ENCODE results near the gene MACROD2.

The MACROD2 gene

DNA sequence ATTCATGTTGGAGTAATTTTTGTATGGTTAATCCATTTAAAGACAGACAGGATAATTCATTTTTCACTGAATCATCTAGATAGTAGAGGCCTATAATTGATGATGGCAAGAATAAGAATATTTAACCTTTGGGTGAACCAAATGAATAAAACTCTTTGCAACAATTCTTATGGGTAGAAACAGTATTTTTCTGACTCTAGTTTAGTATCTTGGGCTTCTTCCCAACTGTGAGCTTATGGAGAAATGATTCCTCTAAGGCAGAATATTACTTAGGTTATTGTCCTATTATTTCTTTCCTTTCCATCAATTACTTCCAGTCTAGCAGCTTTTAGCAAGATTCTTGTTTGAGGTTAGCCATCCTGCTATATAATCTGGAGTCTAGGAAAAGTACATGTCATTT lies 1077.0 kb downstream of the MACROD2 start:
- no peak overlapping the region for H3K9ac ChIP-seq (ENCODE audit: low read length)
- no peak overlapping the region for H3K4me2 ChIP-seq (ENCODE audit: low read depth, low read length, poor library complexity, severe bottlenecking)
- H4K20me1 ChIP-seq (ENCODE audit: low read depth, low read length) = no peaks in the 10 kb centered on the region
- no peak overlapping the region for H3K27ac ChIP-seq (ENCODE audit: low read depth, low read length)
- H3K9me2 ChIP-seq (replicated peaks; ENCODE audit: insufficient read depth, low read length) = no peaks in the 10 kb centered on the region
- no peaks in the 10 kb centered on the region for H3K27me3 ChIP-seq (ENCODE audit: low read length)
- TF ChIP-seq EZH2phosphoT487 (conservative IDR thresholded peaks at IDR 0.05; ENCODE audit: low read length) (no peak), CTCF (IDR thresholded peaks at IDR 0.05; ENCODE audit: insufficient read depth, low read length, poor library complexity, severe bottlenecking) (no peak)
- no peak overlapping the region for H2AFZ ChIP-seq (ENCODE audit: low read depth, low read length, severe bottlenecking)
- H3K79me2 ChIP-seq (ENCODE audit: insufficient read depth, low read length) = no peaks in the 10 kb centered on the region
- no peaks in the 10 kb centered on the region for H3K9me3 ChIP-seq (ENCODE audit: insufficient read depth, low read length)
- H3F3A ChIP-seq (ENCODE audit: insufficient read depth) = no peaks in the 10 kb centered on the region
- no peak overlapping the region for H3K4me3 ChIP-seq (ENCODE audit: insufficient read depth, low read length, poor library complexity, severe bottlenecking)
- no peaks in the 10 kb centered on the region for H3K36me3 ChIP-seq (ENCODE audit: low read length)

DNA sequence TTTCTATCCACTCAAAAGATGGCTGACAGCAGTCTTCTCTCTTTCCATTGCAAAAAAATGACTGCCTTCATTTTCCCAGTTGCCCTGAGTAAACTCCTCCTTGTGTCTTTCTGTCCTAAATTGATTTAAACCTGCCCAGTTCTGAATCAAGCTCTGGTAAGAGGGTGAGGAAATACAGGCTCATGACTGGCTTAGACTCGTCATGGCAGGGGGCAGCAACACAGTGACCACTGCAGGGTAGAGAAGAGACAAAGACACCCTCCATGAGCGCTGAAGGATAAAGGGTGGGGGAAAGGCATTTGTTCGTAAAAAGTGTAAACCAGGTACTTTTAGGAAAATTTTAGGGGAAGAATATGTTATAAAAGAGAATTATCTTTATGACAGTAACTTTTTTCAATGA lies 1080.3 kb downstream of the MACROD2 start:
- no peaks in the 10 kb centered on the region for H3K36me3 ChIP-seq (ENCODE audit: low read length)
- H3F3A ChIP-seq (ENCODE audit: insufficient read depth) = no peaks in the 10 kb centered on the region
- no peaks in the 10 kb centered on the region for H3K9me2 ChIP-seq (replicated peaks; ENCODE audit: insufficient read depth, low read length)
- H3K27ac ChIP-seq (ENCODE audit: low read depth, low read length) = no peak overlapping the region
- no peaks in the 10 kb centered on the region for H3K9me3 ChIP-seq (ENCODE audit: insufficient read depth, low read length)
- TF ChIP-seq CTCF (IDR thresholded peaks at IDR 0.05; ENCODE audit: insufficient read depth, low read length, poor library complexity, severe bottlenecking) = no peak
- no peak for TF ChIP-seq EZH2phosphoT487 (conservative IDR thresholded peaks at IDR 0.05; ENCODE audit: low read length)
- H3K4me3 ChIP-seq (ENCODE audit: insufficient read depth, low read length, poor library complexity, severe bottlenecking) = no peak overlapping the region
- no peak overlapping the region for H3K4me2 ChIP-seq (ENCODE audit: low read depth, low read length, poor library complexity, severe bottlenecking)
- no peak overlapping the region for H3K9ac ChIP-seq (ENCODE audit: low read length)
- H2AFZ ChIP-seq (ENCODE audit: low read depth, low read length, severe bottlenecking) = no peak overlapping the region
- no peaks in the 10 kb centered on the region for H3K27me3 ChIP-seq (ENCODE audit: low read length)
- no peaks in the 10 kb centered on the region for H3K79me2 ChIP-seq (ENCODE audit: insufficient read depth, low read length)
- H4K20me1 ChIP-seq (ENCODE audit: low read depth, low read length) = no peaks in the 10 kb centered on the region

DNA sequence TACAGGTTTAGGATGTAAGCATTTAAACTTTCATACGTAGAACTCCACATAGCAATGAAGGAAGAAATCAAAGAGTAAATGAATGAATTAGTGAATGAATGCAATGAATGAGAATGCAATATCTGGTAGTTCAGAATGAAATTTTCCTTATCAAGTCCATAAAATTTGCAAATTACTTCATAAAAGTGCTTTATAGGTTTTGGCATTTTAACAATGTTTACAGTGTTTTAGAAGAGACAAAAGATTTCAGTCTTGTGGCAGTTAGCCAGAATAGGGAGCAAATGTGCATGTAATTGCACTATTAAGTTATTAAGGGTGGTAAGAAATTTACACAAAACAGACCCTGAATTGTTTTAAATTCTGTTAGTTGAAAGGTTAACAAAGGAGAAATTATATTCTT lies 1081.5 kb downstream of the MACROD2 start:
- Histone ChIP-seq H3K27me3 (ENCODE audit: low read length) (no peaks in the 10 kb centered on the region), H3K4me2 (ENCODE audit: low read depth, low read length, poor library complexity, severe bottlenecking) (no peak overlapping the region), H3K9me3 (ENCODE audit: insufficient read depth, low read length) (no peaks in the 10 kb centered on the region), H4K20me1 (ENCODE audit: low read depth, low read length) (no peaks in the 10 kb centered on the region), H3K36me3 (ENCODE audit: low read length) (no peaks in the 10 kb centered on the region), H3K9me2 (replicated peaks; ENCODE audit: insufficient read depth, low read length) (no peaks in the 10 kb centered on the region), H3K27ac (ENCODE audit: low read depth, low read length) (no peak overlapping the region), H3K9ac (ENCODE audit: low read length) (no peak overlapping the region), H3K4me3 (ENCODE audit: insufficient read depth, low read length, poor library complexity, severe bottlenecking) (no peak overlapping the region), H3K79me2 (ENCODE audit: insufficient read depth, low read length) (no peaks in the 10 kb centered on the region), H2AFZ (ENCODE audit: low read depth, low read length, severe bottlenecking) (no peak overlapping the region), H3F3A (ENCODE audit: insufficient read depth) (no peaks in the 10 kb centered on the region)
- no peak for TF ChIP-seq EZH2phosphoT487 (conservative IDR thresholded peaks at IDR 0.05; ENCODE audit: low read length)
- TF ChIP-seq CTCF (IDR thresholded peaks at IDR 0.05; ENCODE audit: insufficient read depth, low read length, poor library complexity, severe bottlenecking) = no peak
